ENCODE data around the gene SLC28A1.
"Not testable (repeated sequence)": the region's sequence is repeated elsewhere in the genome, so short reads cannot be mapped to it uniquely, and the experiment has no call there.

Gene SLC28A1

GRCh38 chr15:84909782-84910181 is 25.3 kb downstream of the SLC28A1 start:
- no peak for DNase-seq (ENCODE audit: low read depth in 2 of 2, low spot score in 1 of 2)

DNA sequence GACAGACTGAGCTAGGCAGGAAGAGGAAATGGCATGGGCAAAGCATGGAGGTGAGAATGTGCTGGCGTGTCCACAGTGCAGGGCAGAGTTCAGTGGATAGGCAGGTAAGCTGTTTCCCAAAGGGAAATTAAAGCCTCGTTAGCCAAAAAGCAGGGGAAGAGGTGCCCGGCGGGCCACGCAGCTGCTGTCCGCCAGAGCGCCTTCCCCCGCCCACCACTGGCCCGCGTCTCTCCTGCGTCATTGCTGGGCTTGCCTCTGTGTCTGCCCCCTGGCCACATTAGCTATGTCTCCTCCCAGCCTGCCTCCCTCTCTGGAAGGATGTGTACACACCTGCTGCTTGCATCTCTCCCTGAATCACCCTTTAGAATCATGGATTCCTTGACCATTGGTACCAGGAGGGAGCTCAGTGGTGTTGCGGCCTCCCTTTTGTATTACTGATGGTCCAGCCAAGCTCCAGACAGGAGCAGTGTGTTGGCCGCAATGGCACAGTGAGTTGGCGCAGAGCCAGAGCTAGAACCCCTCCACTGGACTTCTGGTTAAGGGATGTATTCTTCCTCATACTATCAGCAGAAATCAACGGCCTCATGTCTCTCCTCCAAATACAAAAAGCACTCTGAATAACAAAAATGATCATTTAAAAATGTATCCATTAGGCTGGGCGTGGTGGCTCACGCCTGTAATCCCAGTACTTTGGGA is 26.6 kb downstream of the SLC28A1 start:
- DNase-seq (ENCODE audit: low read depth in 2 of 2, low spot score in 1 of 2), result no peak

DNA sequence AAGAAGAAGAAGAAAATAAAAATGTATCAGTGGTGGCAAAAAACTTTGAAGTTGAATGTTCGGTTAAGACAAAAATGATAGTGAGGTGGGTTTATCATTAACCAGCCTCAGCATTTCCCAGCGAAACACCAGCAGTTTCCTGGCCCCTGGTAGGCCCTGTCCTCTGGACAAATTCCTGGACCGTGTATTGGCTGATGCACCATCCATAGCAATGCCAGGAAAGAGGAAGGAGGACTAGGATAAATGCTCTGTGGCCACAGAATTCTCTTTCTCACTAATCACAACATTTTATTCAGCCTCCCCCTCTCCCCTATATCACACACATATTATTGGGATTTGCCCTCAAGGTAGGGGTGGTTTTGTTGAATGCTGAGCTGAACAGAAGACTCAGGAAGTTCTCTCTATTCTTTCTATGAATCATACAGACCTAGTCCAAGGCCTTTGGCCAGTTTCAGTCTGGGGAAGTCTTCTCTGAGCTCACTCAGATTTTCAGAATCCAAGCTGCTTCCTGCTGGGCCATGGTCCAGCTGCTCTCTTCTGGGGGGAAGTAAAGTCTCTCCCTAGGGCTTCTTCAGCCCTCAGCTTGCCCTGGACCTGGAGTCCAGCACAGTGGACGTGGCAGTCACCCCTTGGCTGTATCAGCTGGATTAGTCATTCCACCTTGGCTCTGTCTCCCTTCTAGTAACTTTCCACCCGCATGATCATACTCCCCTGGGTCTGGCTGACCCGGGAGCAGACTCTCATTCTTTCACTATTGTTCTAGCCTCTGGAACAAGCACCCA is 27.6 kb downstream of the SLC28A1 start:
- DNase-seq (ENCODE audit: low read depth in 2 of 2, low spot score in 1 of 2), result no peak

DNA sequence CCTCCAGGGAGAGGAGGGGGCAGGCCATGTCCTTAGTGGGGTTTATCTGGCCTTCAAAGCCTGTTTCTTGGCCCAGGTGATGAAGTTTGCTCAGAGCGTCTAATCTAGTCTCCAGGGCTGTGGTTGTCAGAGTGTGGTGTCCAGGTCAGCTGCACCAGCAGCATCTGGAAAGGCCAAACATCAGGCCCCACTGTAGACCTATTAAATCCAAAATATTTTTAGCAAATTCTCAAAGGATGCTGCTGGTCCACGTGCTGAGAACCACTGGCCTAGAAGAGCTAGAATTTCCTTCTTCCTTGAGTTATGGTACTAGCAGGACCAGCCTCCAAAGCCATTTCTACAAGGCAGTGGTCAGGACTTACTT is 28.9 kb downstream of the SLC28A1 start:
- no peak for DNase-seq (ENCODE audit: low read depth in 2 of 2, low spot score in 1 of 2)

GRCh38 chr15:84914351-84914750 is 29.9 kb downstream of the SLC28A1 start:
- no peak for DNase-seq (ENCODE audit: low read depth in 2 of 2, low spot score in 1 of 2)

- peak in 1 of 2 donors; percentile 9 for DNase-seq (ENCODE audit: low read depth in 2 of 2, low spot score in 1 of 2)
These were observed 30.6 kb downstream of the SLC28A1 start for GRCh38 chr15:84914909-84915605.

GRCh38 chr15:84915606-84915958 is 31.1 kb downstream of the SLC28A1 start:
- no peak for DNase-seq (ENCODE audit: low read depth in 2 of 2, low spot score in 1 of 2)

- DNase-seq (ENCODE audit: low read depth in 2 of 2, low spot score in 1 of 2), result no peak
These were observed 33.0 kb downstream of the SLC28A1 start for GRCh38 chr15:84917452-84917851.

- DNase-seq (ENCODE audit: low read depth in 2 of 2, low spot score in 1 of 2), result no peak
These were observed 34.7 kb downstream of the SLC28A1 start for GRCh38 chr15:84919106-84919667.

- DNase-seq (ENCODE audit: low read depth in 2 of 2, low spot score in 1 of 2), result no peak
These were observed 36.7 kb downstream of the SLC28A1 start for GRCh38 chr15:84921121-84921520.

- DNase-seq (ENCODE audit: low read depth in 2 of 2, low spot score in 1 of 2), result no peak
These were observed 38.1 kb downstream of the SLC28A1 start for GRCh38 chr15:84922530-84922929.

GRCh38 chr15:84924077-84924731 is 39.7 kb downstream of the SLC28A1 start:
- no peak for DNase-seq (ENCODE audit: low read depth in 2 of 2, low spot score in 1 of 2)

DNA sequence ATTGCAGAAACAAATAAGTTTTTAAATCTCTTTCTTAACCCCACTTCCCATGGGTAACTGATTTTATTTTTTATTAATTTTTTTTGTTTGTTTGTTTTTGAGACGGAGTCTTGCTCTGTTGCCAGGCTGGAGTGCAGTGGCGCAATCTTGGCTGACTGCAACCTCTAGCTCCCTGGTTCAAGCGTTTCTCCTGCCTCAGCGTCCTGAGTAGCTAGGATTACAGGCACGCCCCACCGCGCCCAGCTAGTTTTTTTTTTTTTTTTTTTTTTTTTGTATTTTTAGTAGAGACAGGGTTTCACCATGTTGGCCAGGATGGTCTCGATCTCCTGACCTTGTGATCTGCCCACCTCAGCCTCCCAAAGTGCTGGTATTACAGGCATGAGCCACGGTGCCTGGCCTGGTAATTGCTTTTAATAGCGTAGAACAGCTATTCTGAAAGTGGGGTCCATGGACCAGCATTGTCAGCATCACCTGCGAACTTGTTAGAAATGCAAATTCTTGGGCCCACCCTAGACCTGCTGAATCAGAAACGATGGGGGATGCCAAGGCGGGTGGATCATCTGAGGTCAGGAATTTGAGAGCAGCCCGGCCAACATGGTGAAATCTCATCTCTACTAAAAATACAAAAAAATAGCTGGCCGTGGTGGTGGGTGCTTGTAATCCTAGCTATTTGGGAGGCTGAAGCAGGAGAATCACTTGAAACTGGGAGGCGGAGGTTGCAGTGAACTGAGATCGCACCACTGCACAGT is 40.5 kb downstream of the SLC28A1 start:
- DNase-seq (ENCODE audit: low read depth in 2 of 2, low spot score in 1 of 2), result not testable (repeated sequence)

- no peak for DNase-seq (ENCODE audit: low read depth in 2 of 2, low spot score in 1 of 2)
These were observed 41.4 kb downstream of the SLC28A1 start for GRCh38 chr15:84925906-84926305.

DNA sequence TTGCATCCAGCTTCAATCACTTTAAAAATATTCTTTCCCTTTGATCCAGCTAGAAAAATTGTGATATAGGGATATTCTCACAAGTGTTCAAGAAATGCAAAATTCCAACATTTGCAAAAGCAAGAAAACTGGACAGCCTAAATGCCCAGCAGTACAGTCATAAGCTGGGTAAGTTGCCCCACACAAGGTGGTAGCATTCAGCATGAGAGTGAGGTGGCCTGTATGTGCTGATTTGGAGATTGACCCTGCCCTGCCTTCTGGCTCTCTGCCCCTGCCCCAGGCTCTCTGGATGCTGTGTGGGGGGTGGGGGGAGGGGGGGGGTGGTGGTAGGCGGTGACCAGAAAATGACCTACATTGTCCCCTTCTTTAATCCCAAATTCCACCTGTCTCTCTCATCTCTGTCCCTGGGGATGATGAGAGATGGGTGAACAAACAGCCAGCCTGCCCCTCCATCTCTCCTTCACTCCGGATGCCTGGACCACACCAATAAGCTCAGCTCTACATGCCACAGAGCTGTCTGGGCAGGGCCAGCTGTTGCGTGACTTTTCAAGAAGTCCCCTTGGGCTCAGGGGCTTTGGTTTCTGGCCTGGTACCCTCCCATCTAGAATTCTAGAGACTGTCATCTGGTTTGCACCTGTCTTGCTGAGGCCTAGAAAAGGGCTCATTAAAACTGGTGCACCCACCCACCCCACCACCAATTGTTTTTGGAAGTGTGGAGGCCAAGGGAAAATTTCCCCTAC is 42.2 kb downstream of the SLC28A1 start:
- DNase-seq (ENCODE audit: low read depth in 2 of 2, low spot score in 1 of 2), result no peak

- no peak for DNase-seq (ENCODE audit: low read depth in 2 of 2, low spot score in 1 of 2)
These were observed 44.3 kb downstream of the SLC28A1 start for GRCh38 chr15:84928843-84929168.

DNA sequence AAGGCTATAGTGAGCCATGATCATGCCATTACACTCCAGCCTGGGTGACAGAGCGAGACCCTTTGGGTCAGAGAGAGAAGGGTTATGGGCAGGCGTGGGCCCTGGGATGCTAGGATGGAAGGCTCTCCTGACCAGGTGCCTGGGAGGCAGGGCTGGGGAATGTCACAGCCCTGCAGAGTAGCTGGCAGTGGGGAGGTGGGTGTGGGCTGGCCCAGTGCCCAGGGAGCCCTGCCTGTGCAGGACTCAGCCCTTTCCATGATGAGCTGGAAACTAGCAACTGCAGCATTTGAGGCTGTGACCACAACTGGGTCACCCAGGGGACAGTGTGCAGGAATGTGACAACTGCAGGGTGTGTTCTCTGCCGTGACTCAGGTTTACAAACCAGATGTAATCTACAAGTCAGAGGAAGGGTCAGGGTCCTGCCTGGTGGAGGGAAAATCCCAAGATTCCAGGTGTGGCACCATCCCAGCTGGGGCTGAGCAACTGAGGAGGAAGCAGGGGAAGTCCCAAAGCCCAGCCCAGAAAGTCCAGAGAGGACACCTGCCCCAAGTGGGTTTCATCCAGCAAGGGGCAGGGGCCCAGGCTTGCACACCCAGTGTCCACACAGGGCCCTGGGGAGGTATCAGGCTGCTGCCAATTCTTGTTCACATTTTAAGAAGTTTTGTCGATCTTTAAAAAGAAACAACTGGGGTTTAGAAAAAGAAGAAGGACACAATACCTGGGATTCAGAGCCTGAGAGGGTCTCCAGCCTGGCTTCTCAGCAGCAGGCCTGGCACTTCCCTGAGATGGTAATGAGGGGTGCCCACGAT is 45.5 kb downstream of the SLC28A1 start:
- DNase-seq (ENCODE audit: low read depth in 2 of 2, low spot score in 1 of 2), result no peak

GRCh38 chr15:84934942-84935729 is 50.7 kb downstream of the SLC28A1 start:
- no peak for DNase-seq (ENCODE audit: low read depth in 2 of 2, low spot score in 1 of 2)
